ENCODE data around the gene TBC1D8.

The TBC1D8 gene

DNA sequence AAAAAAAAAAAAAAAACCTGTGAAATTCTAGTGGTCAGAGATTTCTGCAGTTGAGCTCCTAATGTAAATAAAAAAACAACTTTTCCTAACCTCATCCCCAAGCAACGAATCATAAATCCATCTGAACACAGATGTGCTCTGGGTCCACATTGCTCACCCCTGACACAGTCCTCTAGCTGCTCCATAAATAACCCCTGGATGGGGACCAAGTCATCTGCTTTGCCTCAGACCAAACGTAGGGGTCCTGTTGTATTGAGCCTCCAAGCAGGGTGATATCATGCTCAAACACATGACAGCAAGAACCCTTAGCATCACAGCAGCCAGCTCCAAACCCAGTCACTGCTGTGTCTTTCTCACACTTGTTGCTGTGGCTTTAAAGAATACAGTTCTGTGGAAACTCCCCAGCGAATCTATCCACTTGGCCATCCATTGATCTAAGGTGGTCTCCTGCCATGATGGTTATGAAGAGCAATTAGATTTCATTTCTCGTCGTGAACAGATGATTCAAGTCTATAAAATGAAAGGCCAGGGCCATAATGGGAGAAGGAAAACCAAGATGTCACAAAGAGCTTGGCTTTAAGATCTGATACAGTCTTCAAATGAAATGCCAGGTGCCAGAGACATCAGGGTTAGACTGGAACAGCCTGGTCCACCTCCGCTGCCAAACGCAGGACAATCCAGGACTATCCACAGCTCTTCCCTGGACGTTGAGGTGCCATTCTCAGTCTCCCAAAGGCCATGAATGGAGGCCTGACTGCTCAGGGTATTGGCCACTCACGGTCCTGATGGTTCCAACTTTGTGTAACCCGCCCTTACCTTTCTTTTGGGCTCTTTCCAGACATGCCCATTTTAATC, 39.0 kb downstream of the TBC1D8 start:
- peak; percentile 81 for DNase-seq (ENCODE audit: low read depth)

- no peak for DNase-seq (ENCODE audit: low read depth)
Measured at GRCh38 chr2:101111262-101111838, 39.8 kb downstream of the TBC1D8 start.

- no peak for DNase-seq (ENCODE audit: low read depth)
Measured at GRCh38 chr2:101109451-101110118, 41.6 kb downstream of the TBC1D8 start.

DNA sequence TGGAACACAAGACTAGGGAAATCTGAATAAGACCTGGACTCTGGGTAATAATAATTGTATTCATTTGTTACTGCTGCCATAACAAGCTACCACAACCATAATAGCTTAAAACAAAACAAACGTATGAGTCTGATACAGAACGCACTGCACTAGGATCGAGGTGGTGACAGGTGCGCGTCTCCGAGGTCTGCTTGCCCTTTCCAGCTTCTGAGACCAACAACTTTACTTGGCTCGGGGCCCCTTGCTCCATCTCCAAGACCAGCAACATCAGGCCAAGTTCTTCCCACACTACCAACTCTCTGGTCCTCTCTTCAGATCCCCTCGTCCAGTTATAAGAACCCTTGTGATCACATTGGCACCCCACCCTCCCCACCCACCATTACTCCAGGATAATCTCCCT, 42.8 kb downstream of the TBC1D8 start:
- DNase-seq (ENCODE audit: low read depth), result no peak

- DNase-seq (ENCODE audit: low read depth), result no peak
Measured at GRCh38 chr2:101107241-101107640, 43.9 kb downstream of the TBC1D8 start.

DNA sequence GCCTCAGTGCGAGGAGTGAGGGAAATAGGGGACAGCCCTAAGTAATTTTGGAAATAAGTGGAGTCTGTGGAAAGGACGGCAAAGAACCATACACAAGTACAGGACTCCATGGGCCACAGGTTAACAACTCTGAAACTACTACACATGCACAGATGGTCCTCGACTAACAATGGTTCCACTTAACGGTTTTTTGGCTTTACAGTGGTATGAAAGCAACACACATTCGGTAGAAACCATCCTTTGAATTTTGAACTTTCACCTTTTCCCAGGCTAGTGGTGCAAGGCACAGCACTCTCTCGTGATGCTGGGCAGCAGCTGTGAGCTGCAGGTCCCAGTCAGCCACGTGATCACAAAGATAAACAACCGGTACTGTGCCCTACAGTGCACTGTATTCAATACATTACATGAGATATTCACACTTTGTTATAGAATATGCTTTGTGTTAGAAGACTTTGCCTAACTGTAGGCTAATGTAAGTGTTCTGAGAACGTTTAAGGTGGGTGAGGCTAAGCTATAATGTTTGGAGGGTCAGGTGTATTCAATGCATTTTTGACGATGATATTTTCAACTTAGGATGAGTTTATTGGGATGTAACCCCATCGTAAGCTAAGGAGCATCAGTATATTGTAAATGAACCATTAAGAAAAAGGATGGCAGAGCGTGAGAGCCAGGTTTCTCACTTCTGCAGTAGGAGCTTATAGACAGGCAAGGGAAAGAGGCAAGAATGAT, 44.6 kb downstream of the TBC1D8 start:
- DNase-seq (ENCODE audit: low read depth), result no peak

DNA sequence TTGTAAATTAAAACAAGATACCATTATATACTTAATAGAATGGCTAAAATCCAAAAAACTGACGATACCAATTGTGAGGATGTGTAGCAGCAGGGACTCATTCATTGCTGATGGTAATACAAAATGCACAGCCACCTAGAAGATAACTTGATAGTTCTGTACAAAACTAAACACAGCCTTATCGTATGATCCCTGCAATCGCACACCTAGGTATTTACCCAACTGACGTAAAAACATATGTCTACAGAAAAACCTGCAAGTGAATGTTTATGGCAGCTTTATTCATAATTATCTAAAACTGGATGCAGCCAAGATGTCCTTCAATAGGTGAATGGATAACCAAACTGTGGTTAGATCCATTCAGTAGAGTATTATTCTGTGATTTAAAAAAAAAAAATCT, 45.5 kb downstream of the TBC1D8 start:
- DNase-seq (ENCODE audit: low read depth), result no peak

DNA sequence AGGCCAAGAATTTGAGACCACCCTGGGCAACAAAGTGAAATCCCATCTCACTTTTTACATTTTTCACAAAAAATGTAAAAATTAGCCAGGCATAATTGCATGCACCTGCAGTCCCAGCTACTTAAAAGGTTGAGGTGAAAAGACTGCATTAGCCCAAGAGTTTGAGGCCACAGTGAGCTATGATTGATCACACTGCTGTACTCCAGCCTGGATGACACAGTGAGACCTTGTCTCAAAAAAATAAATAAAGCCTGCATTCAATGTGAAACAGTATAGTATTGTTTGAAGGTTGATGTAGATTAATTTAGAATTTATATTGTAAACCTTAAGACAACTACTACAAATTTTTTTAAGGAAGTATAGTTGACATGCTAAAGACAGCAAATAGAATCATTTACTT, 53.5 kb downstream of the TBC1D8 start:
- DNase-seq (ENCODE audit: low read depth), result no peak

DNA sequence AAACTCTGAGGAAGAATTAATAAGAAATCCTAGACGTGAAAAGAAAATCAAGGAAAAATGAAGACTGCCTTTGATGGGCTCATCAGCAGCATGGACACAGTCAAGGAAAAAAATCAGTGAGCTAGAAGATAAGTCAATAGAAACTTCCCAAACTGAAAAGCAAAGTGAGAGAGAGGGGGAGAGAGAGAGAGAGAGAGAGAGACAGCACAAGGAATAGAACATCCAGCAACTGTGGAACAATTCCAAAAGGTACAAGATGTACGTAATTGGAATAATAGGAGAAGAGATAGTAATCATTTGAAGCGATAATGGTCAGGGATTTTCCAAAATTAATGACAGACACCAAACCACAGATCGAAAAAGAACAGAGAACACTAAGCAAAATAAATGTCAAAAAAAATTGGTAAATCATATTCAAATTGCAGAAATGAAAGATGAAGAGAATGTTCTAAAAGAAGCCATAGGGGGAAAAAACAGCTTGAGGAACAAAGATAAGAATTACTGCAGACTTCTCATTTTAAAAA, 54.5 kb downstream of the TBC1D8 start:
- no peak for DNase-seq (ENCODE audit: low read depth)

DNA sequence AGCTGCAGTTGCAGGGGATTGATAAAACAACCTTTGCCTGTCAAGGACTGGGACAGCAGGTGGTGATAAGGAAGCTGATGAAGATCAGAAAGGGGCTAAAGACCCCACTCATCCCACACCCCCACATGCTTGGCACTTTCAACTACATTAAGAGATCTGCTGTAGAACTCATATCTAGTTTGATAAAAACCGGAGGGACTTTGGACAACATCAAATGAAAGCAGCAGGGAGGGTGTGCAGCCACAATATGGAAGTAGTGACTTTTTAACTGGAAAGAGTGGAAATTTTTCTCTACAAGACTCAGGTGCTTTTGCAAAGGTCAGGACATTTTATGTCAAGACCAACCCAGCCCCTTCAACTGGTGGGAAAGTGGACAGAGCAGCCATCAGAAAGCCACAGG, 56.8 kb downstream of the TBC1D8 start:
- no peak for DNase-seq (ENCODE audit: low read depth)

- DNase-seq (ENCODE audit: low read depth), result no peak
Measured at GRCh38 chr2:101089942-101090799, 61.0 kb downstream of the TBC1D8 start.

GRCh38 chr2:101089419-101089818, 61.8 kb downstream of the TBC1D8 start:
- no peak for DNase-seq (ENCODE audit: low read depth)

- DNase-seq (ENCODE audit: low read depth), result no peak
Measured at GRCh38 chr2:101087638-101088037, 63.5 kb downstream of the TBC1D8 start.

GRCh38 chr2:101083613-101084012, 67.6 kb downstream of the TBC1D8 start:
- no peak for DNase-seq (ENCODE audit: low read depth)

- DNase-seq (ENCODE audit: low read depth), result no peak
Measured at GRCh38 chr2:101082998-101083397, 68.2 kb downstream of the TBC1D8 start.

- no peak for DNase-seq (ENCODE audit: low read depth)
Measured at GRCh38 chr2:101081375-101081907, 69.7 kb downstream of the TBC1D8 start.

DNA sequence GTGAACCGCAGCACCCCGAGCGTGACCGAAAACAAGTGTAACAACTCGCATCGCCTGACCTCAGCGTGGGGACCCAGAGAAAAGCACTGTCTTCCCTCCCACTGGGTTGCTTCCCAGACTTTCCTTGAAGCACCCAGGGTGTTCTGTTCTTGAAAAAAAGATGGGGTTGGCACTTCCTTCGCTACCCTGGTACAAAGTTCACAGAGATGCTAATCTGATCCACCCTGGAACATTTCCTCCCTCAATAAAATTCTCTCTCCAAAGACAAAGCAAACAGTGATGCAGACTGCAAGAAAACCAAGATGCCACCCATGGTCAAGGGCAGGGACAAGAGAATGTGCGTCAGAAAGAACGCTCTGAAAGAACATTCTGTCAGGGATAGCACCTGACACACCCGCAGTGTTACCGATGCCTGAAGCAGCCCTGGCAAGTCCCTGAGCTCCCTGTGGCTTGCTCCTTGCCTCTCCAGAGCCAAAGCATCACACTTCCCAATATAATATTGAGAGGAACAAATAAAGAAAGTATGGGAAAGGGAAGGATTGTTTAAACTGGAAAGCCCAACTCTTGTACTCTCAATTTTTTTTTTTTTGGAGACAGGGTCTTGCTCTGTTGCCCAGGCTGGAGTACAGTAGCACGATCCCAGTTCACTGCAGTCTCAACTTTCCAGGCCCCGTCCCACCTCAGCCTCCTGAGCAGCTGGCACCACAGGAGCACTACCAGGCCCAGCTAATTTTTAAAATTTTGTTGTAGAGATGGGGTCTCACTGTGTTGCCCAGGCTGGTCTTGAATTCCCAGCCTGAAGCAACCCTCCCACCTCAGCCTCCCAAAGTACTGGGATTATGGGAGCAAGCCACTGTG, 70.7 kb downstream of the TBC1D8 start:
- no peak for DNase-seq (ENCODE audit: low read depth)

GRCh38 chr2:101076581-101076980, 74.6 kb downstream of the TBC1D8 start:
- no peak for DNase-seq (ENCODE audit: low read depth)

- DNase-seq (ENCODE audit: low read depth), result no peak
Measured at GRCh38 chr2:101064868-101065549, 86.2 kb downstream of the TBC1D8 start.

GRCh38 chr2:101064505-101064867, 86.7 kb downstream of the TBC1D8 start:
- no peak for DNase-seq (ENCODE audit: low read depth)
